NCI-H2107 treated with DMSO at 0.1 percent for 48 hours (cell line): Measurements from ENCODE around the gene MSH5.

Experiments
- DNase-seq: peaks from one replicate; lab custom pipeline; 2025; ENCODE audit not compliant: unreplicated experiment; lab: John Stamatoyannopoulos, UW

MSH5 gene

GRCh38 chr6:31729515-31729978 lies 10.3 kb upstream of the MSH5 start:
- no peak for DNase-seq

GRCh38 chr6:31729979-31730630 lies 9.7 kb upstream of the MSH5 start:
- no peak for DNase-seq

- DNase-seq = no peak
Measured at GRCh38 chr6:31730631-31731086, 9.1 kb upstream of the MSH5 start.

- DNase-seq = no peak
Measured at GRCh38 chr6:31732029-31732428, 7.8 kb upstream of the MSH5 start.

GRCh38 chr6:31733734-31734133 lies 6.1 kb upstream of the MSH5 start:
- DNase-seq = no peak

GRCh38 chr6:31734247-31734820 lies 5.5 kb upstream of the MSH5 start:
- DNase-seq = no peak

- no peak for DNase-seq
Measured at GRCh38 chr6:31734821-31735406, 4.9 kb upstream of the MSH5 start.

- no peak for DNase-seq
Measured at GRCh38 chr6:31736021-31736767, 3.6 kb upstream of the MSH5 start, which contains the start of gene CLIC1. Gene CLIC1, minus strand, starts transcription at chr6:31736530. Its CDS starts 230 bp downstream, at chr6:31736300.

- DNase-seq = no peak
Measured at GRCh38 chr6:31736768-31737314, 3.0 kb upstream of the MSH5 start.

GRCh38 chr6:31737315-31737990 lies 2.4 kb upstream of the MSH5 start:
- no peak for DNase-seq

GRCh38 chr6:31737991-31738979 lies 1.5 kb upstream of the MSH5 start:
- DNase-seq = no peak

- no peak for DNase-seq
Measured at GRCh38 chr6:31740397-31741223, 805 bp downstream of the MSH5 start.

- no peak for DNase-seq
Measured at GRCh38 chr6:31741815-31742214, 2.0 kb downstream of the MSH5 start.

GRCh38 chr6:31742894-31743293 lies 3.1 kb downstream of the MSH5 start:
- no peak for DNase-seq

GRCh38 chr6:31744422-31744821 lies 4.6 kb downstream of the MSH5 start:
- DNase-seq = no peak

GRCh38 chr6:31749301-31750036 lies 9.7 kb downstream of the MSH5 start:
- no peak for DNase-seq

- no peak for DNase-seq
Measured at GRCh38 chr6:31750411-31751022, 10.7 kb downstream of the MSH5 start.
